HFFc6 (cell line): ENCODE data around the gene MPIG6B. TPM values are rescaled to one million over a fixed set of nuclear protein-coding genes. Genes with fewer than 3 reads are reported as not detected.

Experiments
- DNase-seq: peaks from one replicate; pipeline ENCODE4 v3.0.0-alpha.2; 2018
- H3K27ac Mint-ChIP-seq: 2 replicates; pipeline ENCODE4 v1.8.0; 2020; ENCODE audit warnings: mild to moderate bottlenecking, mixed read lengths
- H3K27me3 Mint-ChIP-seq: 2 replicates; pipeline ENCODE4 v1.8.0; 2021; ENCODE audit warnings: mild to moderate bottlenecking, moderate library complexity, mixed read lengths; ENCODE audit not compliant: insufficient read depth
- H3K36me3 Mint-ChIP-seq: 2 replicates; pipeline ENCODE4 v1.8.0; 2021; ENCODE audit warnings: low read depth, mixed read lengths
- H3K4me1 Mint-ChIP-seq: 2 replicates; pipeline ENCODE4 v1.8.0; 2020; ENCODE audit warnings: low read depth, mixed read lengths
- H3K4me3 Mint-ChIP-seq: 2 replicates; pipeline ENCODE4 v1.8.0; 2020; ENCODE audit warnings: mild to moderate bottlenecking, moderate library complexity, mixed read lengths
- H3K9me3 Mint-ChIP-seq: 2 replicates; pipeline ENCODE4 v1.8.0; 2020; ENCODE audit warnings: mild to moderate bottlenecking, mixed read lengths
- CTCF ChIP-seq: fragments of 200-600 bp; sonication (generic); IDR thresholded peaks from 2 replicates; pipeline ENCODE4 v1.5.0; 2021; ENCODE audit warnings: antibody characterized with exemption, mild to moderate bottlenecking
- microRNA-seq: library from miRNA; unstranded; fragments of <30 nt; microRNA quantifications from one replicate; pipeline ENCODE4, GENCODE V29; 2019
- total RNA-seq, 6 experiments: library from RNA; stranded (reverse); fragmentation: NEBNext Ultra II Directional; extraction: Animal tissue kit (Norgen Biotek cat#: 25700); gene quantifications; 2 replicates in 1 of 6; 3 replicates in 5 of 6; pipeline ENCODE4 v1.2.3, GENCODE V29; 2021

Gene MPIG6B
- total RNA-seq, 6 experiments from 2014 or later, result not detected

GRCh38 chr6:31775184-31775583, 52.0 kb downstream of the MPIG6B start:
- Mint-ChIP-seq H3K9me3 (no peaks in the 10 kb centered on the region), H3K4me1 (peaks cover 17% of the 10 kb centered on the region), H3K36me3 (no peaks in the 10 kb centered on the region), H3K4me3 (no peak overlapping the region), H3K27ac (no peak overlapping the region), H3K27me3 (no peaks in the 10 kb centered on the region; the same call in 1 of the 2 replicates)
- DNase-seq, result no peak
- TF ChIP-seq CTCF, result no peak

GRCh38 chr6:31775633-31776484, 52.7 kb downstream of the MPIG6B start:
- Mint-ChIP-seq H3K27ac (peak overlapping the region; percentile 29; the same call in 1 of the 2 replicates), H3K27me3 (no peaks in the 10 kb centered on the region; the same call in 1 of the 2 replicates), H3K4me1 (peaks cover 17% of the 10 kb centered on the region), H3K36me3 (no peaks in the 10 kb centered on the region), H3K4me3 (no peak overlapping the region), H3K9me3 (no peaks in the 10 kb centered on the region)
- no peak for DNase-seq
- no peak for TF ChIP-seq CTCF

Small RNAs within 50 kb of the gene (microRNA-seq; reads per million reads assigned to microRNA genes)
- gene MIR4646, result not detected

Other genes starting within 250 kb of the MPIG6B start
- gene MICB, start 225.2 kb upstream of the MPIG6B start, total RNA-seq, result 10 to 100 TPM; 16.0 to 26.0 (median 22.6) TPM
- not detected for gene MCCD1, start 194.4 kb upstream of the MPIG6B start, total RNA-seq
- 100 to 1,000 TPM; 312 to 380 (median 358) TPM for gene DDX39B, start 181.4 kb upstream of the MPIG6B start, total RNA-seq
- 1 to 10 TPM; 2.9 to 4.1 (median 3.2) TPM for gene ATP6V1G2, start 176.8 kb upstream of the MPIG6B start, total RNA-seq
- 10 to 100 TPM; 11.8 to 15.9 (median 13.6) TPM for gene NFKBIL1, start 175.8 kb upstream of the MPIG6B start, total RNA-seq
- gene LTA, start 151.1 kb upstream of the MPIG6B start, total RNA-seq, result not detected
- gene TNF, start 147.8 kb upstream of the MPIG6B start, total RNA-seq, result under 1 TPM; 0.12 to 0.41 (median 0.23) TPM
- gene LTB, start 140.9 kb upstream of the MPIG6B start, total RNA-seq, result under 1 TPM in 1 of 6 experiments, not detected in 5; 0.38 TPM
- gene LST1, start 137.1 kb upstream of the MPIG6B start, total RNA-seq, result not detected
- not detected for gene NCR3, start 130.4 kb upstream of the MPIG6B start, total RNA-seq
- not detected for gene AIF1, start 108.1 kb upstream of the MPIG6B start, total RNA-seq
- 100 to 1,000 TPM; 216 to 259 (median 231) TPM for gene PRRC2A, start 102.7 kb upstream of the MPIG6B start, total RNA-seq
- gene BAG6, start 70.7 kb upstream of the MPIG6B start, total RNA-seq, result 100 to 1,000 TPM; 247 to 273 (median 262) TPM
- 1 to 10 TPM; 2.4 to 4.3 (median 2.8) TPM for gene APOM, start 67.5 kb upstream of the MPIG6B start, total RNA-seq
- 10 to 100 TPM; 13.4 to 16.2 (median 14.9) TPM for gene C6orf47, start 62.6 kb upstream of the MPIG6B start, total RNA-seq
- 10 to 100 TPM; 11.6 to 14.9 (median 13.0) TPM for gene GPANK1, start 58.4 kb upstream of the MPIG6B start, total RNA-seq
- 100 to 1,000 TPM; 200 to 255 (median 225) TPM for gene CSNK2B, start 57.3 kb upstream of the MPIG6B start, total RNA-seq
- 1 to 10 TPM; 4.6 to 6.0 (median 5.3) TPM for gene LY6G5B, start 53.4 kb upstream of the MPIG6B start, total RNA-seq
- 1 to 10 TPM; 2.2 to 2.9 (median 2.8) TPM for gene LY6G5C, start 42.3 kb upstream of the MPIG6B start, total RNA-seq
- gene ABHD16A, start 20.0 kb upstream of the MPIG6B start, total RNA-seq, result 10 to 100 TPM; 27.4 to 39.6 (median 32.0) TPM
- not detected for gene LY6G6F, start 16.5 kb upstream of the MPIG6B start, total RNA-seq
- not detected for gene LY6G6D, start 8.0 kb upstream of the MPIG6B start, total RNA-seq
- not detected for gene LY6G6C, start 1.6 kb upstream of the MPIG6B start, total RNA-seq
- 10 to 100 TPM; 44.0 to 47.8 (median 46.0) TPM for gene DDAH2, start 5.9 kb downstream of the MPIG6B start, total RNA-seq
- gene CLIC1, start 13.2 kb downstream of the MPIG6B start, total RNA-seq, result 100 to 1,000 TPM; 638 to 833 (median 745) TPM
- gene MSH5, start 16.6 kb downstream of the MPIG6B start, total RNA-seq, result 10 to 100 TPM in 4 of 6 experiments, 1 to 10 TPM in 2; 7.4 to 14.8 (median 12.6) TPM
- gene SAPCD1, start 39.3 kb downstream of the MPIG6B start, total RNA-seq, result 1 to 10 TPM in 5 of 6 experiments, under 1 TPM in 1; 0.91 to 2.4 (median 1.3) TPM
- under 1 TPM; 0.24 to 0.83 (median 0.64) TPM for gene VWA7, start 54.0 kb downstream of the MPIG6B start, total RNA-seq
- gene VARS1, start 72.4 kb downstream of the MPIG6B start, total RNA-seq, result 100 to 1,000 TPM; 117 to 144 (median 127) TPM
- gene LSM2, start 83.6 kb downstream of the MPIG6B start, total RNA-seq, result 10 to 100 TPM; 31.8 to 48.5 (median 43.4) TPM
- gene HSPA1L, start 91.9 kb downstream of the MPIG6B start, total RNA-seq, result 1 to 10 TPM; 1.2 to 1.9 (median 1.6) TPM
- 100 to 1,000 TPM in 1 of 6 experiments, 10 to 100 TPM in 5; 78.5 to 102 (median 84.7) TPM for gene HSPA1A, start 92.2 kb downstream of the MPIG6B start, total RNA-seq
- gene HSPA1B, start 104.4 kb downstream of the MPIG6B start, total RNA-seq, result 100 to 1,000 TPM in 2 of 6 experiments, 10 to 100 TPM in 4; 95.5 to 116 (median 98.9) TPM
- 10 to 100 TPM; 35.8 to 48.6 (median 40.9) TPM for gene NEU1, start 139.4 kb downstream of the MPIG6B start, total RNA-seq
- gene SLC44A4, start 155.6 kb downstream of the MPIG6B start, total RNA-seq, result under 1 TPM in 1 of 6 experiments, not detected in 5; 0.10 TPM
- gene EHMT2, start 174.3 kb downstream of the MPIG6B start, total RNA-seq, result 10 to 100 TPM; 43.4 to 47.4 (median 45.9) TPM
- 1 to 10 TPM; 7.3 to 9.0 (median 8.3) TPM for gene ZBTB12, start 178.7 kb downstream of the MPIG6B start, total RNA-seq
- gene C2, start 204.3 kb downstream of the MPIG6B start, total RNA-seq, result under 1 TPM in 4 of 6 experiments, not detected in 2; 0.24 to 0.43 (median 0.43) TPM
- gene CFB, start 222.7 kb downstream of the MPIG6B start, total RNA-seq, result 1 to 10 TPM in 2 of 6 experiments, under 1 TPM in 3, not detected in 1; 0.33 to 1.3 (median 0.81) TPM
- 10 to 100 TPM; 63.4 to 87.0 (median 78.7) TPM for gene NELFE, start 235.6 kb downstream of the MPIG6B start, total RNA-seq
- gene SKIC2, start 235.8 kb downstream of the MPIG6B start, total RNA-seq, result 10 to 100 TPM; 74.0 to 83.3 (median 77.8) TPM
- gene DXO, start 248.8 kb downstream of the MPIG6B start, total RNA-seq, result 10 to 100 TPM; 14.1 to 20.5 (median 16.5) TPM